Ammon's horn (tissue), 1 donor: ENCODE data around the gene B9D1.

Experiments used
- DNase-seq: peaks from one replicate; pipeline ENCODE4 v3.0.0-alpha.2; 2016; ENCODE audit warnings: low spot score

B9D1 gene

DNA sequence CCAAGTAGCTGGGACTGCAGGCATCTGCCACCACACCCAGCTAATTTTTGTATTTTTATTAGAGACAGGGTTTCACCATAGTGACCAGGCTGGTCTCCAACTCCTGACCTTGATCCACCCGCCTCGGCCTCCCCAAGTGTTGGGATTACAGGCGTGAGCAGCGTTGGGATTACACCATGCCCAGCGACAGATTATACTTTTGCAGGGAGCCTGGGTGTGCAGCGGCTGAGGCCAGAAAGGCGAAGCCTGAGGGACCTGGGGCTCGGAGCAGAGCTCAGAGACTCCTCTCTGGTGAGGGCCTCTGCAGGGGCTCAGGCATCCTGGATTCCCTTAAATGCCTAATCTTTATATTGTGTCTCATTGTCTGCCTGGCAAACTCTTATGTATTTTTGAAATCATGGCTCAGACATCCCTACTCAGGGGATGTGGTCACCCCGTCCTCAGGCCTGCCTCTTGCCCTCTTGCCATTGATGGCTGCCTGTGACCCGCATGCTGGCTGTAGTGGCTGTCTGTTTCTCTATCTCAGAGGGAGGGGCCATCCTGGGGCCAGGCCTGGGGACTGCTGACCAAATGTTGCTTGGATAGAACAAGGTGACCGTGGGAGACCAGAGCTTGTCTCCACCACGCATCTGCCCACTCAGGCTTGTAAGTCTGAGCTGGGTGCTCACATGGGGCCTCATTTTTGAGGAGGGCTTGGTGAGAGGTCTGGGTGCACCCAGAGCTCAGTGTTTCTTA, 42.6 kb downstream of the B9D1 start:
- no peak for DNase-seq

- DNase-seq: no peak
Observed at GRCh38 chr17:19318611-19319010, 43.9 kb downstream of the B9D1 start.

DNA sequence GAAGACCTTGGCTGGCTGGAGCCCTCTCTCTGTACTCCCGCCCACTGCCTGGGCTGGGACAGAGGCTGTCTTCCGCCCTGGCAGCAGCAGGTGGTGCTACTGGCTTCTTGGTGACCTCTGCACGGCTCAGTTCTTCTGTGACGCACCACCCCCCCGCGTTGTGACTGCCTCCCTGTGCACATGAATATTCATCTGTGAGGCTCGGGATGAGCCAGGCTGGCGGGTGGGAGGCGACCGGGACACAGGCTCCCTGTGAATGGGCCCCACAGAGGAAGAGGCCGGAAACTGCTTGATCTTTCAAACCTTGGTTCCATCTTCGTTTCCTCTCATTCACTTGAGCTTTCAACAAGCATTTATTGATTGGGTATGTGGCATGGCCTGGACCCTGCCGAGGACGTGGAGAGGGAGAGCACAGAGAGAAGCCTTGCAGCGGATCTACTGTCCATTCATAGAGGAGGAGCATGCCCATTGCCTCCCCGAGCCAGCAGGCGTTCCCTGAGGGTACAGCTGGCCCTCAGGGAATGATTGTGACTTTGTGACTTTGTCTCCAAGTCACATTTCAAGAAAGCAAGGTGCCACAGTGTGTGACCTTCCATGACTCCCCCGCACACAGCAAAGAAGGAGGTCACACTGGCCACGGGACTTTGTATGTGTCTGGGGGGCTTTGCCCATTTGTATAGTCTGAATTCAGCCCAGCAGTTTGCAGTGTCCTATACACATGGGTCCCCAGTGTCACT, 45.0 kb downstream of the B9D1 start:
- DNase-seq: peak; percentile 98

DNA sequence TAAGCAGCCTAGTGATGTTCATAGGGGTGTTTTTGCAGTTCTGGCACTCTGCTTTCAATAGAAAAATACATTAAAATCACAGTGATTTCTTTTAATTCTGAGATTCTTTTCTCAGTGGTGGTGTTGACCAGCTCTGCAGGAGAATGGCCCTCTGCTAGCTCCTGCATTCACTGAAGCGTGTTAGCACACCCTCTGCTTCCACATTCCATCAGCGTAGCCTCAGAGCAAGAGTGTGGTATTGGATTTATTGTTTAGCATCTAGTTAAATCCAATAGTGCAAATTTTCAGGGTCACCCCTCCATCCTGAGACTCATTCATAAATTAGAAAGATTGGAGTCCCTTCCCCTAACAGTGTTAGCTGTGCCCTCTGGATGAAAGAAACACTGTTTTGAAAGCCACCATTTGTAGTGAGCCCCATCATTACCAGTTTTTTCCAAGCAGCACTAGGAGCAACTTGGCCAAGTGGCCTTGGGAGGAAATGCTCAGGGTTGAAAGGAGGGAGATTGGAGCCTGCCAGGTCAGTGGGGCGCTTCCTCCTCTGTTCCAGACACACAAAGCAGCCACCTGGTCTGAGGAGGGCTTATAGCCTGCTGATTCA, 45.7 kb downstream of the B9D1 start:
- no peak for DNase-seq

DNA sequence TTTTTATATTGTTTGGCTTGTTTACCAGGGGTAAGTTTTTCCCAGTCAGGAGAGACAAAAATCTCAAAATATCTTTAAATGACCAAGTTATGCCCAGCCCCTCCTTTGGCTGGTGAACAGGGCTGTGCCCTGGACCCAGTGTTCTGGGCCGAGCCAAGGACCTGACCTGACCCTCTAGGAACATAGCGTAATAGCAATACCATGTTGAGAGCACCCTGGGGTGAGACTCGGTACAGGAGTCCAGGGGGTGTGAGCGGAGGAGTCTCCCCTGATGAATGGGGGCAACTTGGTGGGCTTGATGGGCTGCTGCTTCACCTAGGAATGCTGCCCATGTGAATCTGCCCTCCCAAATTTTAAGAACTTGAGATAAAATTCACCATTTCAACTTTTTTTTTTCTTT, 47.4 kb downstream of the B9D1 start:
- no peak for DNase-seq

DNA sequence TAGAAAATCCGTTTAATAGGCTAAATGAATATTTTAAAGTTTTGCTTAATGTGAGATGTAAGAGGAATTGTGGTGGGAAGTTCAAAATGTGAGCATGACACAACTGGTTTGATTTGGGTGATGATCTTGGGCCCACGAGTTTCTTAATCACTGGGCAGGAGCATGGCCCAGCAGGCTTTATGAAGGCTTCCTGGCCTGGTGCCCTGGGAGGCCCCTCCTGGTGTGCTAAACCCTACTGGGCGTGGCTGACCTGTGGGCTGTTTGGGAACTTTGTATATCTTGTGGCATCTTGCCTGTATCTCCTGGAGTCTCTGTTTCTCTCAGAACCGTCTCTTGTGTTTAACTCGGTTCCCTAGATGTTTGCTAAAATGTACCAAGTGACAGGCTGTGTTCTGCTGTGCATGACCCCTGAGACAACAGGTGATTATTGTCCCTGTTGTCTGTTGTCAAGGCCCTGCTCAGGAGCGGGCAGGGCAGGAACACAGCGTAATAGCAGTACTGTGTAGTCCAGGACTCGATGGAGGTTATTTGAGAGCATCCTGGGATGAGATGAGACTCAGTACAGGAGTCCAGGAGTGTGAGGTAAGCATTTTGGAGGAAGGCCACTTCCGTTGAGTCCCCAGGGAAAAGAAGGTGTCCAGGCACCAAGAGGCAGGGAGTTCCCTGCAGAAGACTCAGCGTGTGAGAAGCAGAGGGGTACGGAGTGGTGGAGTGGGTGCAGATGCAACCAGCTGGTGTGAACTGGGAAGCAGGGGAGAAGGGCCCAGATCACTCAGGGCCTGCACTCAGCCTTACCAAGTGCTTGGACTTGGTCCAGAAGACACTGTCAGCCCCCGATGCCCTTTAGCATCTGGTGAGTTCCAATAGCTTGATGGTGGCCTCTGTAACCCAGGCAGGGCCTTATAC, 48.5 kb downstream of the B9D1 start:
- no peak for DNase-seq

GRCh38 chr17:19313066-19313745, 49.3 kb downstream of the B9D1 start:
- no peak for DNase-seq

GRCh38 chr17:19312406-19312805, 50.1 kb downstream of the B9D1 start:
- DNase-seq: no peak

DNA sequence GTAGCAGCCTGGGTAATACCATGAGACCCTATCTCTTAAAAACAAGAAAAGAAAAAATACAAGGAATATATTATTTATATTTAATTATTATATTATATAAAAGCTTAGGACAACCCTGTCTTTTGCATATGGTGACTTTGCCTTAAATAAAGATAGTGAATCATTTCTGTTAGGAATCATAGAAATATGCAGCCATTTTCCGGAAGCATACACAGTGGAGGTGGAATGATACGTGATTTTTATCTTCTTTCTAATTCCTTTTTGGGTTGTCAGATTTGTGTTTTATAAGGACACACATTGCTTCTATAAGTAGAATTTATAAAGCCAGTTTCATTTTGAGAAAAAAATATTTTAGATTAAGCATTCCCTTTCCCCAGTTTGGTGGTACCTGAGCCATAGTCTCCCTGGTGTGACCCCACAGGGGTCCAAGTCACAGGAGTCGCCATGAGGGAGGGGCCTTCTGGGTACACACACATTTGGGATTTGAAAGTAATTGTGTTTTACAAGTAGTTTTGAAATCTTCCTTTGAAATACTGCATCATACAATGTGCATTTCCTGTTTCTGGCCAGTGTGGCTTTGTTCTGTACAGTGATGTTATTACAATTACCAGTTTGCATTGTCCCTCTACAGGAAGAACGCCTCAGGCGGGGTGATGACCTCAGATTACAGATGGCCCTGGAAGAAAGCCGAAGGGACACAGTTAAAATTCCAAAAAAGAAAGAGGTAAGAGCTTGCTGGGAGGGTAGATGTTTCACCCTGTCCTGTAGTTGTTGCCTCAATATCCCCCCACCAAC, 50.9 kb downstream of the B9D1 start:
- DNase-seq: no peak

DNA sequence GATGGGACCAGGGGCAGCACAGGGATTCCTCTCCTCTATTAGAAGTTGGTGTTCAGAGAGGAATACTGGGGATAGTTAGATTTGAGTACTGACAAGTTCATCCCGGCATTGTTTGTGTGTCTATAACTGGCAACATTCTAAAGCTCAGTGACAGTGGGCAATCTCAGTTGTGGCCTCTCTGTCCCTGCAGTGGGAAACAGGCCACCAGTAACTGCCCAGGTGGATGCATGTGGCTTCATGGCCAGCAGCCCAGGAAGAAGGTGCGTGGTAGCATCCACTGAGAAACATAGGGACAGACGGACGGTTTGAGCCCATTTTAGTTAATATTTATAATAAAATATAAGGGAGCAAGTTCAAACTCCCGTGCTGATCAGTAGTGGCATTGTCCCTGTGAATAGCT, 51.5 kb downstream of the B9D1 start:
- no peak for DNase-seq

DNA sequence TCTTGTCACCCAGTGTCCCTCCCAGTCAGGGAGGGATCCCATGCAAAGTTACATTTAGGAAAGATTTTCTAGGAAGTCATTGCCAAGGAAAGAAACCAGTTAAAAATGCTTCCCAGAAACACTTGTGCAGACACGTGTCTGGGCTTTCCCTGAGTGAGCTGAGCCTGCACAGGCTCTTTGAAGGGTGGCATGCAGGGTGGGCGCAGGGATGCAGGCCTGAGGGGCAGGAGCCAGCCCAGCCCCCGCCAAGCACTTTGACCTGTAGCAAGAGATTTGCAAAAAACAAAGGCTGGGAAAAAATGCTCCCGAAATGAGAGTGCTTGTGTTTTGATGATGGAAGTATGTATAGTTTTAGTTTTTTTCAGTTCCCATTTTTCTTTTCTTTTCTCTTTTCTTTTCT, 52.4 kb downstream of the B9D1 start:
- no peak for DNase-seq

DNA sequence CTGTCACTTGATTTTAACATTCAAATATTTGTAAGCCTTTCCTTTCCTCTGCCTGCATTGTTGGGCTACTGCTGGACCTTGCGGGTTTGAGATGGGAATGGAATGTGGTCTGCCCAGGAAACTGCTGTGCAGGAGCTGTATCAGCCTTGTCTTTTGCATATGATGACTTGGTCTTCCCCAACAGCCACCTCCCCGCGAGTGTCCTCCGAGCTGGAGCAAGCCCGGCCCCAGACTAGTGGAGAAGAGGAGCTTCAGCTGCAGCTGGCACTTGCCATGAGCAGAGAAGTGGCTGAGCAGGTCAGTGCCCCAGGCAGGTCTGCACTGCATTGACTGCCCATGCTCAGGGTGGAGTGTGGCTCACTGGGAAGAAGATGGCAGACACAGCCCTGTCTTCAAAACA, 52.8 kb downstream of the B9D1 start:
- no peak for DNase-seq

- no peak for DNase-seq
Observed at GRCh38 chr17:19308398-19308797, 54.1 kb downstream of the B9D1 start.

DNA sequence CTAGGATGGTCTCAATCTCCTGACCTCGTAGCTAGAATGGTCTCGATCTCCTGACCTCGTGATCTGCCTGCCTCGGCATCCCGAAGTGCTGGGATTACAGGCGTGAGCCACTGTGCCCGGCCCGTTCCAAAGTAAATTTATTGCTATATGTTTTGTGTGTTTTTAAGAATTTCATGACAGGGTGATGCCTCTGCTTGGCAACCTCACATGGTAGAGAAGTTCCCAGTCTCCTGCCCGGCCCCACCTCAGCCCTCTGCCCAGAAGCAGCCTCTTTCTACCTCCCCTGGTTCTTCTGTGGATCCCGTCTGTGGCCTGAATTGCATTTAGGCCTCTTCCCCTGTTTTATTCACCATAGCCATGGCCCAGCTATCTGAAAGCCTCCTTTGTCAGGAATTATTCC, 55.0 kb downstream of the B9D1 start:
- DNase-seq: no peak

DNA sequence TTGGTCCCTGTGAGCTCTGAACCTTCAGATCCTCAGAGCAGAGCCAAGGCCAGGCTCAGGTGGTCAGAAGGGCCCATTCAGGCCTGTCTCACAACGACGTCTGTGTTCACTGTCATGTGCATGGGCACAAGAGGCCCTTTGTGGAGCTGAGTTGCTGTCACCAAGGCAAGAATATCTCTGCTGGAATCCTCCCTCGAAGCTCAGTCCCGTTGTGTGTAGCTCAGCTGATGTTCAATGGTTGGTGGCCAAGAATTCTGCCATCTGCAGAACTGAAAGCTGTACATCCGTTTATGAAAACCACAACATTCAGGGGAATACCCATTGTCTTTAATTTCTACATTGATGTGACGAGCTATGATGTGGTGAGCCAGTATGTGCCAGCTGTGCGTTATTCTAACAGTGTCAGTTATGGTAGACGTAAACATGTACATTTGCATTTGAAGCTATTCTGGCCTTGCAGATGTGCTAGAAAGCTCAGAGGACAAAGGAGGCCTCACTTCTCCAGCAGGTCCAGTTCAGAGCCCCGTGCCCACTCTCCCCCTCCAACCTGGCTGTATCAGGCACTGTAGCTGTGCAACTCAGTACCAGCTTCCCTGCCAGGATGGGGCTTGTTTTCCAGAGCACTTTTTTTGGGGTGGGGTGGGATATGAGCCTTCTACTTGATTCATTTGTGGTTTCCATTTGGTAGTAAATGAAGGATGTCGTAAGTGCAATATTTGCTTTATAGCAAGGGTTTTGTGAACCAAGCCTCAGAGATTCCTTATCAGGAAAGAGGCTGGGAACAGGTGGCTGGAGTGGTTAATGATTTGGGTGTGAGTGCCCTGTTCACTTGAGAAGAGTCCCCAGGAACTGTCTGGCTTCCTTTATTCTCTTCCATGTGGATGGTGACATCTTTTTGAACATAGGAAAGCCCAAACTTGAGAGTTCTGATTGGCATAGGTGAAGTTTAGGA, 56.1 kb downstream of the B9D1 start:
- peak; percentile 97 for DNase-seq

DNA sequence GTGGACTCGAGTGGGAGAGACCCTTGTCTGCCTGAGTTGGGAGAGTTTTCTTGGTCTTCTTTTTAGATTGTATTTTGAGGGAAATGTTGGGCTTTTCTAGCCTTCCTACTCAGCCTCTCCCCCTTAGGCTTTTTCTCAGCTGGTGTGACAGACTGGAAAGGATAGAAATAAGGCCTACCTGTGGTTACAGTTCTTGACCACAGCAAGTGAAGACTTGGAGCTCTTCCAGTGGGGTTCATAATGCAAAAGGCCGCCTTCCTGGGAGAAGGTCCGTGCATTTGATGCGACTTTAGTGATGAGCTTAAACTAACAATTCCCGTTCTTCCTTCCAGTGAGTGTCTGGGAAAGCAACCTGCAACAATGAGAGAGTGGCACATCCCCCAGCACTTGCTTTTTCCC, 56.8 kb downstream of the B9D1 start:
- no peak for DNase-seq

GRCh38 chr17:19305256-19305655, 57.3 kb downstream of the B9D1 start:
- DNase-seq: no peak

DNA sequence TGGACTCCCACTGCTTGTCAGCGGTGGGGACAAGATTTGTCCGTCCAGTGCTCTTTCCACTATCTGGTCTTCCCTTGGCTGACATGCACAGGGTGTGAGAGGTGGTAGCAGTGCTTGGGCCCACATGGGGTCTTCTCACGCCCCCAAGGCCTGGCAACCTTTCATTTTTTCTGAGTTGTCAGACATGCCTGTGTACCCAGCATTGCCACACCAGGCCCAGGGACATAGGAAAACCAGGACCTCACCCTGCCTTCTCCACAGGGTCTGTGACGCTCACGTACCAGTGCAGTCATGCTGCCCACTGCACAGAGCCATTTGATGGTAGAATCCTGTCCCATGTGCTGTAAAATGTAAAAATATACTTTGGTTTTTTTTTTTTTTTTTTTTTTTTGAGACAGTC, 57.8 kb downstream of the B9D1 start:
- DNase-seq: no peak

- DNase-seq: peak; percentile 86
Observed at GRCh38 chr17:19304209-19304608, 58.3 kb downstream of the B9D1 start.

- no peak for DNase-seq
Observed at GRCh38 chr17:19303367-19303776, 59.2 kb downstream of the B9D1 start.
